OCI-LY1 (cell line): ENCODE data around the gene DISP1.

Experiments
- EZH2 ChIP-seq: fragments of 200-600 bp; sonication (generic), shearing (Covaris generic); IDR thresholded peaks from 2 replicates; pipeline ENCODE4 v1.8.0; 2017; ENCODE audit warnings: borderline replicate concordance, mixed run types, mild to moderate bottlenecking, antibody characterized with exemption, low read length, moderate library complexity, mixed read lengths
- TF ChIP-seq, protein P1 (sequence below): fragments of 200-600 bp; sonication (generic), shearing (Covaris generic); IDR thresholded peaks from 2 replicates; pipeline ENCODE4 v1.5.1; 2017; ENCODE audit warnings: mild to moderate bottlenecking, antibody characterized with exemption, low read length, moderate library complexity, mixed read lengths

DNA sequence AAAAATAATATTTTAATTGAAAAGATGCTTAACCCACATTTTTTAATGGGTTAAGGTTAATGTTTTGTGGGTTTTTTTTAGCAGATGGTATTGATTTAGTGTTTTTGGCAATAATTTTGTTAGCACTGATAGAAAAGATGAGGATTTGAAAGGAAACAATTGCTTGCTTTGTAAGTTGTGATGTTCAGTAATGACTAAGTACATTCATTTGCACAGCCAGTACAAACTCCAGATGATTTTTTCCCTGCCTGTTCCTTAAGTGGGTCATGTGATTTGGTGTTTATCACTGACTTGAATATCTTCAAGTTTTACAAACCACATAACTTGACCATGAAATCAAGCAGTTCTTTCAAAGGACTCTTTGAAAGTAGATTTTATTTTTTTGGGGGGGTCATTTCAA, 15.0 kb downstream of the DISP1 start:
- TF ChIP-seq, protein P1, sequence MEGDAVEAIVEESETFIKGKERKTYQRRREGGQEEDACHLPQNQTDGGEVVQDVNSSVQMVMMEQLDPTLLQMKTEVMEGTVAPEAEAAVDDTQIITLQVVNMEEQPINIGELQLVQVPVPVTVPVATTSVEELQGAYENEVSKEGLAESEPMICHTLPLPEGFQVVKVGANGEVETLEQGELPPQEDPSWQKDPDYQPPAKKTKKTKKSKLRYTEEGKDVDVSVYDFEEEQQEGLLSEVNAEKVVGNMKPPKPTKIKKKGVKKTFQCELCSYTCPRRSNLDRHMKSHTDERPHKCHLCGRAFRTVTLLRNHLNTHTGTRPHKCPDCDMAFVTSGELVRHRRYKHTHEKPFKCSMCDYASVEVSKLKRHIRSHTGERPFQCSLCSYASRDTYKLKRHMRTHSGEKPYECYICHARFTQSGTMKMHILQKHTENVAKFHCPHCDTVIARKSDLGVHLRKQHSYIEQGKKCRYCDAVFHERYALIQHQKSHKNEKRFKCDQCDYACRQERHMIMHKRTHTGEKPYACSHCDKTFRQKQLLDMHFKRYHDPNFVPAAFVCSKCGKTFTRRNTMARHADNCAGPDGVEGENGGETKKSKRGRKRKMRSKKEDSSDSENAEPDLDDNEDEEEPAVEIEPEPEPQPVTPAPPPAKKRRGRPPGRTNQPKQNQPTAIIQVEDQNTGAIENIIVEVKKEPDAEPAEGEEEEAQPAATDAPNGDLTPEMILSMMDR, result no peak
- no peak for TF ChIP-seq EZH2
